Epithelial cell of proximal tubule (primary cell): ENCODE data around the gene RERG. TPM values are rescaled to one million over a fixed set of nuclear protein-coding genes. Genes with fewer than 3 reads are reported as not detected.

Experiments
- DNase-seq: peaks from one replicate; pipeline ENCODE4 v3.0.0-alpha.2; 2011; ENCODE audit warnings: low read depth
- H3K4me3 ChIP-seq: 2 replicates; pipeline ENCODE4 v1.5.1; 2011; ENCODE audit warnings: low read depth, mild to moderate bottlenecking, low read length
- CTCF ChIP-seq: conservative IDR thresholded peaks from 2 replicates; pipeline ENCODE4 v1.5.1; 2012; ENCODE audit warnings: low read depth, mild to moderate bottlenecking, low read length
- total RNA-seq: library from RNA; depleted of rRNA; stranded (reverse); fragments of >200 nt; gene quantifications from 2 replicates; pipeline ENCODE4 v1.2.3, GENCODE V29; 2015

RERG gene
- total RNA-seq, 1 donor from 2014 or later: 1.4 TPM

GRCh38 chr12:15253990-15254389, 32.8 kb upstream of the RERG start:
- no peak for TF ChIP-seq CTCF
- H3K4me3 ChIP-seq: no peak overlapping the region
- no peak for DNase-seq

GRCh38 chr12:15244926-15245325, 23.7 kb upstream of the RERG start:
- TF ChIP-seq CTCF: no peak
- DNase-seq: no peak

GRCh38 chr12:15244341-15244740, 23.1 kb upstream of the RERG start:
- TF ChIP-seq CTCF: no peak
- DNase-seq: no peak
- H3K4me3 ChIP-seq: no peak overlapping the region

More at GRCh38 chr12:15244926-15245325, 23.7 kb upstream of the RERG start:
- H3K4me3 ChIP-seq: no peak overlapping the region

GRCh38 chr12:15243102-15243501, 21.9 kb upstream of the RERG start:
- no peak for TF ChIP-seq CTCF
- no peak for DNase-seq
- no peak overlapping the region for H3K4me3 ChIP-seq

- DNase-seq: no peak
- H3K4me3 ChIP-seq: no peak overlapping the region
- TF ChIP-seq CTCF: no peak
Observed at GRCh38 chr12:15240898-15241297, 19.7 kb upstream of the RERG start.

GRCh38 chr12:15234508-15234907, 13.3 kb upstream of the RERG start:
- no peak for DNase-seq
- TF ChIP-seq CTCF: no peak
- H3K4me3 ChIP-seq: no peak overlapping the region

GRCh38 chr12:15234011-15234410, 12.8 kb upstream of the RERG start:
- no peak overlapping the region for H3K4me3 ChIP-seq
- no peak for TF ChIP-seq CTCF
- DNase-seq: no peak
